Measurements from ENCODE around the gene CENPQ.

CENPQ gene

DNA sequence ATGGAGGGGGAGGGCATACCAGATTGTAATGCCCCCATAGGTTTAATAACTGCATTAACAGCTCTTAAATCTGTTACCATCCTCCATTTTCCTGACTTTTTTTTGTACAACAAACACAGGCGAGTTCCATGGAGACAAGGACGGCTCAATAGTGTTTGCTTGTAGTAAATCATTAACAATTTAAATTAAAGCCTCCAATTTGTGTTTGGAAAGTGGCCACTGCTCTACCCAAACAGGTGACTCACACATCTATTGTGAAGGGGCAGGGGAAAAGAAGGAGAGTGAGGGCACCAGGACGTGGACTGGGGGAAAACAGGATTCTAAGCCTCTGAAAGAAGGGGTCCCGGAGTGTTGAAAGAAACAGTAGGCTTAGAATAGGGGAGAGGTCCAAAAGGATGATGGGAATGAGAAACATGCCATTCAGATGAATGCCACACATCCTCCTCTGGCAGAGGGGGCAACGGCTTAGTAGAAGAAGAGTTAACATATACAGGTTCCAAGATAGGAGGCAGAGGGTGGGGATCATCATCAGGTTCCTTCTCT is 43.5 kb downstream of the CENPQ start:
- no peak for DNase-seq

DNA sequence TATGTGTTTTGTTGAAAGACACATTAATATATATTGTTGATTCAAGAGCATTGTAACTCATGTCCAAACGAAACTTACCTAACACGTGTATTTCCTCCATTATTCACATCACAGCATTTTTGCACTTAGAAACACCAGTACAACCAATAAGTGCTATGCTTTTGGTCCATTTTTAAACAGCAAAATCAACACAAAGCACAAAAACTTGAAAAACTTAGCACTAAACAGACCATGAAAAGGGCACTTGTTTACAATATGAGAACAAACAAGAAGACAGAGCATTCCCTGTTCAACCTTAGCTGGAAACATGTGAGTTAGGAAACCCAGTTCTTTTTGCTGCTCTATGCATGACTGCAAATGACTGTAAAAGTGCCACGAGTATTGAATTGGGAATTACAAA is 46.2 kb downstream of the CENPQ start:
- DNase-seq, result no peak

DNA sequence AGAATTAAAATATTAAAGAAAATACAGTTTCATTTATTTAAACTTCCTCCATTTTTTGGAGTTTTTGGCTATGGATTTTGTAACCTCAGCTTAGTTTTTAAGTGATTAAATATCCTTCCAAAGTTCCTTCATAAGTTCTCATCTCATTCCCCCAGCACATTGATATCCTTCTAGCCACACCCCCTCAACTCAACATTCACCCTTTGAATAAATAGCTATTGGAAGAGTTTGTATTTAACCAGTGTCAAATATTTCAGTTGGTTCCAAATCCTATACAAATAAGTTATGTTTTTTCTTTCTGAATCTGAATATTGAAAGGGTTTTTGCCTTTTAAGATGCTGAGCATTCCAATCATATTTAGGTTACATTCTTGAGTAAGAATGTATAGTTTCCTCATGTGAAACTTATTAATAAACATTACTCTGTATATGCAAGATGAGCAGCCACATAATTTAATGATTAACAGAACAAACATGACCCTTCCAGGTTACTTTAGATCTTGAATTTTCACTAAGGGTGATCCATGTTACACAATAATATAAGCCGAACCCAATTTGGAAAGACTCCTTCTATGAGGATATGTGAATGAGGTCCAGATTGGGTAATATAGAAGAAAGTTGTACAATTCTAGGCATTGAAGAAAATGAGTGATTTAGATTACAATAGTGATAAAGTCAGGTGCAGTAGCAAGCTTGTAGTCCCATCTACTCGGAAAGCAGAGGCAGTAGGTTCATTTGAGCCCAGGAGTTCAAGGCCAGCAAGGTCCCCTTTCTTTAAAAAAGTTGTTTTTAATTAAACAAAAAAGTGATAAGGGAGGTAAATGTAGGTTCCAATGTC is 50.2 kb downstream of the CENPQ start:
- DNase-seq, result no peak

DNA sequence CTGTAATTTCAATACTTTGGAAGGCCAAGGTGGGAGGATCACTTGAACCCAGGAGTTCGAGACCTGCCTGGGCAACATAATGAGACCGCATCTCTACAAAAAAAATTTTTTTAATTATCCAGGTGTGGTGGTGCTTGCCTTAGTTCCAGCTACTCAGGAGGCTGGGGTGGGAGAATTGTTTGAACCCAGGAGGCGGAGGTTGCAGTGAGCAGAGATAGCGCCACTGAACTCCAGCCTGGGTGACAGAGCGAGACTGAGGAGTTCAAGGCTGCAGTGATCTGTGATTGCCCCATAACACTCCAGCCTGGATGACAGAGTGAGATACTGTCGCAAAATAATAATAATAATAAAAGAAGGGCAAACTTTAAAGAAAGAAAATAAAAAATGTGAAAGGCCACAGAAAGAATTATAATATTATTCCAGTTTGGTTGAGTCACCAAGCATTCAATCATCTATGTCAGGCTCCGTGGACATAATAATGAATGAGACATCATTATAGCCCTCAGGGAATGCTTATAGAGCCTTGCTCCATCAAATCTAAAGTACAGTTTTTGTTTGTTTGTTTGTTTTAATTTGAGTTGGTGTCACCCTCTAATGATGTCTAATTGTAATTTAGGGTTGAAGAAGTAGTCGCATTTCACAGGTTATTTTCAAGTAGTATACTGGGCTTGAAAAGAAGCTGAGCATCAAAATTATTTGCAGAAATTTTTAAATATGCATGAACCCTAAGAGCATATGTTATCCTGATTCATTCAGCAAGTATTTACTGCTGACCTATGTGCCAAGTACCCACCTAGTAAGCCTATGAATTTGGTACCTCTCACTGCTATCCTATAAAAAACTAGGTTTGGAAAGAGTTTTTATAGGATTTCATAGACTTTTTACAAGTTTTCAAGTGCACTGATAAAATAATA is 51.7 kb downstream of the CENPQ start:
- DNase-seq, result no peak

DNA sequence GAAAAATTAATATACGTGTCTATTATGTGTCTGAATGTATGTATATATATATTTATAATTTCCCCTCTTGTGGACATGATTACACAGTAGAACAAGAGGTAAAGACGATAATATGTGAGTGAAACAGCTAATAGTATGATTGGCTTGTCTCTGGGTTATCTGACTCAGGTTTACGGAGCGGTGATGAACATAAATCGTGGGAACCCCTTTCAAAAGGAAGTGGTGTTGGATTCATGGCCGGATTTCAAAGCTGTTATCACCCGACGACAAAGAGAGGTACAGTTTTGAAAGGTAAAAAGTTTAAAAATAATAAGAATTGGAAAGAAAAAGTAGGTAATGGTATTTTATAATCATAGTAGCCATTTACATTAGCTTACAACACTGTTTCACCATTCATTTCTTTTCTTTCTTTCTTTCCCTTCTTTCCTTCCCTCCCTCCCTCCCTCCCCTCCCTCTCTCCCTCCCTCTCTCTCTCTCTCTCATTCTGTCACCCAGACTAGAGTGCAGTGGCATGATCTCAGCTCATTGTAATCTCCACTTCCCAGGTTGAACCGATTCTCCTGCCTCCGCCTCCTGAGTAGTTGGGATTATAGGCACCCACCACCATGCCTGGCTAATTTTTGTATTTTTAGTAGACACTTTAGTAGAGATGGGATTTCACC is 52.4 kb downstream of the CENPQ start:
- DNase-seq, result no peak

DNA sequence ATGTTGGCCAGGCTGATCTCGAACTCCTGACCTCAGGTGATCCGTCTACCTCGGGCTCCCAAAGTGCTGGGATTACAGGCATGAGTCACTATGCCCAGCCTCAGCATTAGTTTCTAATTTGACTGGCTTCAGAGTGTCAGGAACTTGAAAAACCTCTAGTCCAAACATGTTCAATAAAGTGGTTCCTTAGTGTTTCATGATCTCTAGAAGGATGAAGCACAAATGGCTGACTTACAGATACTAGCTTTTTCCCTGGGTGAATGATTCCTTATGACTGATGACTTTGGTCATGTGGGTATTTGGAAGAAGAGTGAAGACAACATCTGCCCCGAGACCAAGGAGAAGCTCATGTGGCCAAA is 53.0 kb downstream of the CENPQ start:
- DNase-seq, result no peak

DNA sequence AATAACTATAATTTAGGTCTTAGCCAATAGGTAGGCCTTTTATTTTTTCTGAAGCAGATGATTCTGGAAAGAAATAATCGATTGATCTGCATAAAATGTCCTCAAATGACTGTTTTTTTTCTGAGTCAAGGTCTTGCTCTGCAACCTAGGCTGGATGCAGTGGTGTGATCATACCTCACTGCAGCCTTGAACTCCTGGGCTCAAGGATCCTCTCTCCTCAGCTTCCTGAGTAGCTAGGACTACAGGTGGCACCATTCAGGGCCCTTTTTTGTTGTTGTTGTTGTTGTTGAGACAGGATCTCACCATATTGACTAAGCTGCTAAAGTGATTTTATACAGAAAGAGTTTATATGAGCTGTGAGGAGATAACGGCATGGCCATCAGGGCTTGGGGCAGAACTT is 54.7 kb downstream of the CENPQ start:
- no peak for DNase-seq

DNA sequence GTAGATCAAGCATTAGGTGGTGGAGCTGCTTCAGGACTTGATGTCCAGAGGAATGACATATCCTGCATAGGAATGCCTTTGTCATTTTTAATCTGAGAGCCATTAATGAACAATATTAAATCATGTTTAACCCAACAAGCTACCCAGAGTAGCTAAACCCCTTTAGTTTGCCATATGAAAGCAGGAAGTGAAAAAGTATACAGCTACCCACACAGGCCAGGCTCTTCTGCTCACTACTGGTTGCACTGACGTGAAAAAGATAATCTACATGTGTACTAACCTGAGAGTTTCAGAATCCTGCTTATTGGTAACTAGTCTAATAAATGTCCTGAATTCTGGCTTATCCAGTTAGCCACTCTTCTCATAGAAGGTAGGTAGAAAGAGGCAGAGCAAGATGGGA is 56.5 kb downstream of the CENPQ start:
- no peak for DNase-seq

DNA sequence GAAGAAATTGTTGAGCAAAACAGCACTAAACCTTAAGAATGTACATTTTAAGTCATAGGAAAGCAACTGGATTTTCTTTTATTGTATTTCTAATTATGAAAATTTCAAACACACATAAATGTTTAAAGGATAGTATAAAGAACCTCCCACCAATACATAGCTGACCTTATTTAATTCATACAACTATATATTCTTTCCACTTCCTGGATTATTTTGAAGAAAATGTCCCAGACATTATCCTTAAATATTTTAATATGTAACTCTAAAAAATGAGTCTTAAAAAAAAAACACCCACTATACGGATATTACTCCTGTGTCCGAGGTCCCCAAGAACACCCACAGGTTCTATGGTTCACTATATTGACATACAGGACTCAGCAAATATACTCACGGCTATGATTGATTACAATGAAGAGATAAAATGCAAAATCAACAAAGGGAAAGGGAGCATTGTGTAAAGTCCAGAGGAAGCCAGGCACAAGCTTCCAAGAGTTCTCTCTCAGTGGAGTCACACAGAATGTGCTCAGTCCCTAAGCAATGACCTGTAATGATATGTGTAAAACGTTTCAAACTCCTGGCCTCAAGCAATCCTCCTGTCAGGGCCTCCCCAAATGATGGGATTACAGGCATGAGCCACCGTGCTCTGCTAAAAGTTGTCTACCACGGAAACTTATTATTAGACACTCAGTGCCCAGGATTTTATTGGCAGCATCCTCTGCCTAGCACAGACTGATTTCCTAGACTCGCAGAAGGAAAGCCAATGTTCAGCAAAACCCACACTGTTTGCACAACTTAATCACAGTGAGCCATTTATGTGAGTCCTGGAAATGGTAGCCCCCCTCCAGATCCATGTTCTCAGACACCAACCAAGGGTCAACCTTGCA is 59.8 kb downstream of the CENPQ start:
- DNase-seq, result no peak

DNA sequence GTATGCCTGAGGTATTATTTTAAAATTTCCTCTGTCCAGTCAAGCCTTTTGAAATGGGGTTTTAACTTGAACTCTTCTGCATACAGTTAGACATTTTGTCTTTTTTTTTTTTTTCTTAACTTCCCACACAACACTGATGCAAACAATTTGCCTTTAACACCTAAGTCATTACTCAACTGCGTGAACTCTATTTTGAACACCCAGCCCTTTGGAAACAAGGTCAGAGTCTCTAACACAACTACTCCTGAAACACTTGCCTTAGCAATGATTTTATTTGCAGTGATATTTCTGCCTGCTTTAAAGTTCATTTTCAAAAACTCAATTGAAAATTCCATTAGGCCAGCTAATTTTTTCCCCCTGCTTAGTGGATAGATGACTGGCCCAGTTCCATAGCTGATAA is 60.7 kb downstream of the CENPQ start:
- no peak for DNase-seq

DNA sequence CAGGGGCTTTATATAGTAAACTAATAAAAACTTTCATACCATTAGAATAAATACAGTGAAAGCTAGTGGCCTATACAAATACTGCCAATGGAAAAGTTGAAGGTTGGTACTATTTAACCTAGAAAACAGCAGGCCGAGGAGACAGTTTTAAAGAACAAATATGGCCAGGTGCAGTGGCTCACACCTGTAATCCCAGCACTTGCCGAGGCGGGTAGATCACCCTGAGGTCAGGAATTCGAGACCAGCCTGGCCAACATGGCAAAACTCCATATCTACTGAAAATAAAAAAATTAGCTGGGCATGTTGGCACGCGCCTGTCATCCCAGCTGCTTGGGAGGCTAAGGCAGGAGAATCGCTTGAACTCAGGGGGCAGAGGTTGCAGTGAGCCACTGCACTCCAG is 61.4 kb downstream of the CENPQ start:
- DNase-seq, result no peak

DNA sequence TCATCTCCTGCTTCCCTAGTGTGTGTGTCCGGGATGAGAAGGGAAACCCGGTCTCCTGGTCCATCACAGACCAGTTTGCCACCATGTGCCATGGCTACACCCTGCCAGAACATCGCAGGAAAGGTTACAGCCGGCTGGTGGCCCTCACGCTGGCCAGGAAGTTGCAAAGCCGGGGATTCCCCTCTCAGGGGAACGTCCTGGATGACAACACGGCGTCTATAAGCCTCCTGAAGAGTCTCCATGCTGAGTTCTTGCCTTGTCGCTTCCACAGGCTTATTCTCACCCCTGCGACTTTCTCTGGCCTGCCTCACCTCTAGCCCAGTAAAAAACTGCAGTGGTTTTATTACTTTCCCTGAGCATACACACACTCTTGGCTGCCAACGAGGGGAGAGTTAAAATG is 63.4 kb downstream of the CENPQ start:
- DNase-seq, result no peak

DNA sequence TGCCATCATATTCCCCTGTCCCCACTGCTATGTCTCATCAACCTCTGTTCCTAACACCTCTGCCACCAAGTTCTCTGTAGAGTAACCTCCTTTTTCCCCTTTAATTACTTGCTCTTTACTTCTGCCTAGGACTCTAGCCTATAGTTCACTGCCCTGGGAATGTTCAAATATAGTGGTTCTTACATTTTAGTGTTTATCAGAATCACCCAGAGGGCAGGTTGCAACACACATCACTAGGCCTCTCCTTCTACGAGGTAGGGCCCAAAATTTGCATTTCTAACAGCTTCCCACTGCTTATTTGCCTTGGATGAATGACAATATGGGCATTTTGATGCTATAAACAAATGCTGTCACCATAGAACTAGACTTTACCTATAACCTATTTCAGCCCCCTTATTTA is 64.2 kb downstream of the CENPQ start:
- DNase-seq, result no peak

DNA sequence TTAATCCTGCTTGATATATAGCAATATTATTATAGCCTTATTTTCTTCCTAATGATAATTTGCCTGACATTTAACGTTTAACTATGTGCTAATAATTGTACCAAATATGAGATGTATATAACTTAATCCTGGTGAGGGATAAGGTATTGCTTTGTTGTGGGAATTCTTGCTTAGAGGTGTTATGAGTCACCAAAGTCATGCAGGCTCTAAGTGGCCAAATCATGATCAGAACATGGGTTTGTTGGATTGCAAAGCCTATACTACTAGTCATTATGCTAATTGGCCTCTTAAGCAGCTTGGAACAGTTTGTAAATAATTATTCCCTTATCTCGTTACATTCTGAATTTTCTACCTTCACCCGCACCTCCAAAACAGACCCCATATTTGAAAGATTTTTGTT is 65.4 kb downstream of the CENPQ start:
- no peak for DNase-seq

DNA sequence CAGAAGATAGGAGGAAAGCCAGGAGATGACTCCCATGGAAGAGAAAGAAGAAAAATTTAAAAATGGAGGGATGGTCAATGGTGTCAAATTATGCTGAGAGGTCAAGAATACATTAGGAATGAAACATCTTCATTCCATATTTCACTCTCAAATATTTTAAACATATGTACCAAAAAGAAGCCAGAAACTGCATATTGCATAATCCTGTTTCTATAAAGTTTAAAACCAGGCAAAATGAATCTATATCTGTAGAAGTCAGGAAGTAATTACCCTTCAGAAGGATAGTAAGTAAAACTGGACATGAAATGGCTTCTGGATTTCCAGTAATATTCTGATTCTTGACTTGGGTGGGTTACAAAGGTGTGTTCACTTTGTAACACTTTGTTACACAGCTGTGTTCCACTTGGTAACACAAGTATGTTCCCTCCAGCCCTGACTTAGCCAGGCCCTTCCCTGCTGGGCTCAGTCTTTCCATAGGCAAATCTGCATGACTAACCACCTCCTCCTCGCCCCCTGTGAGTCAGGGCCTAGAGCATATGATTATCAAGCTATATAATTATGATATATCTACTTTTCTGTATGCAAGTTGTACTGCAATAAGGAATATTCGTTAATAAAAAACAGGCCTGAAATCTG is 67.1 kb downstream of the CENPQ start:
- DNase-seq, result no peak

DNA sequence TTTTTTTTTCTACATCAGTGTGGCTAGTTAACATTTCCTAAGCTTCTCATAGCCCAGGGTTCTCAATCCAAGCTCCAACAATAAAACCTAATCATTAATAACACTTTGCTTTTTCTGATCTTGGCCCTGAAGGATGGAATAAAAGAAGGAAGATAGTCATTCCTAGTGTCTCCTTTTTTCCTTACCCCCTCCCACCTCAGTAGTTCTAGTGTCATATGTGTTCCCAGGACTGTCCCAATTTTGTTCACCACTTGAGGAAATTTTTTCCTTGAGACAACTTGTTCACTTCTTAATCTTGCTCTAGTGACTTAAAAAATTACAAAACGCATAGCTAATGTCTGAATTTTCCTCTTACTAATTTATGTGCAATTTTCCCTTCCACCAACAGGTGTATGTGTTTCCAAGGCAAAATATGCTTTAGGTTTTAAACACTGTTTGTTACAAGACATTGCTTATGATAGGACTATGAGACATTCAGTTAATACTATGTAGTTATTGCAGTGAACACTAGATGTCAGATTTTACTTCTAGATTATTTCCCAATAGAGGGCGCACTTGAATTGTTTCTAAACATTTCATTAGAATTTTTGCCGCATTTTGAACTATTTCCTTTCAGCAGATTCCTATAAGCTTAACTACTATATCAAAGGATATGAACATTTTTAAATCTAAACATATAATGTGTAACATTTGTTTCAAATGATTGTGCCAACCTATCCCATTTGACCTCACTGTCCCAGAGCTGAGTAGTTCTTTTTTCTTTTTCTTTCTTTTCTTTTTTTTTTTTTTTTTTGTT is 68.8 kb downstream of the CENPQ start:
- peak; percentile 91 for DNase-seq

DNA sequence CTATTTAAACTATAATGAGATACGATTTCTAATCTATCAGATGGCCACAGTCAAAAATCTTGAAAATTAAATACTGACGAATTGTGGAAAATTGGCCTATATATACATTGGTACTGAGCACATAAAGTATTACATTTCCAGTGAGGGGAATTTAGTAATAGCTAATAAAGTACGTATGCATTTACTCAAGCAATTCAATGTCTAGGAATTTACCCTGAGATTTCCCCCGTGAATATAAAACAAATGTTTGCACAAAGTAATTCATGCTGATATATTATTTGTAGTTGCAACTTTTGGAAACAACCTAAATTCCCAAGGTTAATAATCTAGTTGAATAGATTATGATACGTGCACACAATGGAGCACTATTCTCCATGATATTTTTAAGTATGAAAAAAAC is 72.6 kb downstream of the CENPQ start:
- no peak for DNase-seq

DNA sequence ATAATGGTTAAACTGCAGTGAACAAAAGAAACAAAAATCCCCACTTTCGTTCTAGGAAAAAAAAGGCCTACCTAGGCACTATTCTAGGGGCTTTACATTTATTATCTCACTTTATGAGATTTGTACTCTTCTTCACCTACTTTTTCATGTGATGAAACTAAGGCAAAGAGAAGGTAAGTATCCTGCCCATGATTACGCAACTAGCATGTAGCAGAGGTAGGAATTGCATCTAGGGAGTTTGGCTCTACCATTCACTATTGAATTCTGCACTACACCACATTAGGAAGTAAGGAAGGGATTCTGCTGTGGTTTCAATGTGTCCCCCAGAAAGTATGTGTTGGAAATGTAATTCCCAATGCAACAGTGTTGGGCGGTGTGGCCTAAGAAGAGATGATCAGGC is 75.9 kb downstream of the CENPQ start:
- DNase-seq, result no peak

DNA sequence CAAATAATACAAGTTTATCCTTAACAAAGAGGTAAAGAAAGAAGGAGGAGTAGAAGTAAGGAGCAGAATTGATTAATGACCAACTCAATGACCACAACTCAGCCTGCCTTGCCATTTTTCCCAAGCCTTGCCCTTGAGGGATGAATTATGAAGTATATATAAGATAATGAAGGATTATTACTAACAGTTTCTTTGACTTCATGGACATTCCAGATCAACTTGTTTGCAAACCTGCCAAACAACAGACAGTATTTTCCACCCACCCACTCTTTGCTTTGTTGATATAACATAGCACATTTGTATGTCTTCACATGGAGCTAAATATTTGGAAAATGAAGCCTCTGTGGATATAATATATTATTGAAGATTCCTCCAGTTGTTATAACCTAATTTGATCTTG is 77.4 kb downstream of the CENPQ start:
- DNase-seq, result no peak

DNA sequence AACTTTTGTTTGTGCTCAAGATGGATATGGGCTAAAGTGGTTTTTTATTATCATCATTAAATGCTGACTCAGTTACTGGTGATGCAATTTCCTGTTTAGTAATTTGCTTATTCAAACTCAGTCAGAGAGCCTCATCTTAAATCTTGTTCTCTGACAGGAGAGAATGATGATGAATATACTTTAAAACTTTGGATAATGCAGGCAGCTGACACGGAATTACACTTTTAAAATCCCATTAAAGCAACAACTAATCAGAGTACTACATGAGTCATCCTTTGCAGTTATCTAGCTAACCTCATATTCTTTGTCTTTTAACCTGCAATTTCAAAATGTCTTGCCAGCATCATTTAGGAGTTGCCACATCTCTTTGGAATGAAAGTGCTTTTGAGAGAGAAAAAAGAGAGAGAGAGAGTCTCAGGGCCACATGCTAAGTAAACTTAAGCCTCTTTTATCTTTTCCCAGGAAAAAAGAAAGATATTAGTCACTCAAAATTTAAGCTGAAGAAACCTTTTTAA is 78.1 kb downstream of the CENPQ start:
- DNase-seq, result peak; percentile 34

DNA sequence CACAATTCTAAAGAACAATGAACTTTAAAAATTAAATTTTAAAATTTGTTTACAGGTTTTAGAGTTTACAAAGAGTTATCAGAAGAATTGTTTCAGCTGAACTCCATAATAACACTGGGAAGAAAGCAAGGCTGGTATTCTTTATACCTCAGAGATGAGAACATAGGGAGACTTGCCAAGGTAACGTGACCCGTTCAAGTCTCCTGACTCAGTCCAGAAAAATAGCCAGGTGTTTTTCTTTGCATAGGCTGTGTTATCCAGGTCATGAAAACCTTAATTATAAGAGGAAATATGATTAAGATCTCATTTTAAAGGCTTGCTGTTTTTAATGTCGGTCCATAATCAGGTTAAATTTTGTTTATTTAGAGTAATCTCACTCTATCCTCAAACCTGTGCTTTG is 78.8 kb downstream of the CENPQ start:
- DNase-seq, result no peak
